Activated effector memory CD4-positive, alpha-beta T cell treated with Interleukin-2 at 50 U/mL for 16 hours (primary cell): ENCODE data around the gene RBMS1.

Source experiments
- DNase-seq: peaks from one replicate; pipeline ENCODE4 v3.0.0-alpha.2; 2020

Gene RBMS1

DNA sequence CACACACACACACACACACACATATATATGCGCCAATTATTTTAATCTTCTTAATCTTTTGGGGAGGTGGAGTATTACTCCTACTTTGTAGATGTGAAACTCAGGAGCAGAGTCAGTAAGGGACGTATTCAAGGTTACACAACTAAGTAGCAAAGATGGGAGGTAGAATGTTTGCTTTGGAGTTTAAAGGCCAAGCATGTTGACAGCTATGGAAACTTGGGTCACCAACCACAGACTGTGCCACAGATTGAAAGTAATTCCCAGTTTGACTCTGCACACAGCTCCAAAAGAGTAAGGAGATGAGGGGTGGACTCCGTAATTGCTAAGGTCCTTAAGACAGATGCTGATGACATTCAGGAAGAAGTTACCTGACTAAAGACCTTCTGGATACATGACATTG lies 168.7 kb downstream of the RBMS1 start:
- DNase-seq: no peak

DNA sequence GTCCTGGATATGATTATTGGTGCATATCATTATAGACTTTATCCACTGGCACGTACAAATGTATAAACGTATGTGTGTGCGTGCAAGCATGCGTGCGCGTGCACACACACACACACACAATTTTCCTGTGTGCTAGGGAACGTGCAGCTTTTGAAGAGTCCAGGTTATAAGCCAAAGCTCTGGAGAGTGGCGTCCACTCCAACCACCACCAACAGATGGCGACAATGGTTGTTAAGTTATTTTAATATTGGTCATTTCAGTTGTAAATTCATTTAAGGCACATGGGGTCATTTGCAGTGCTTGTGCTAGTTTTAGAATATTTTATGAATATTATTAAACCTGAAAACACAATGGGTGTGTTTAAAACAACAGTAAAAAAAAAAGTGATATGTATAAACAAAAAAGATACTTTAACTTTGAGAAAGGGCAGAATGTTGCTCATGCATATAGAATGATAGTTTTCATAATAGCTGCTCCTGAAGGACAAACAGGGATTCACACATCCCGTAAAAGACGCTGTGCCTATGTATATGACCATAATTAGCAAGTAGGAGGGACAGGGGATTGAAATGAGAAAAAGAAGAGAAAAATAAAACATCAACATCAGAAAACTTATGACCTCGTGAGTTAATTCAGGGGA lies 169.3 kb downstream of the RBMS1 start:
- DNase-seq: no peak

DNA sequence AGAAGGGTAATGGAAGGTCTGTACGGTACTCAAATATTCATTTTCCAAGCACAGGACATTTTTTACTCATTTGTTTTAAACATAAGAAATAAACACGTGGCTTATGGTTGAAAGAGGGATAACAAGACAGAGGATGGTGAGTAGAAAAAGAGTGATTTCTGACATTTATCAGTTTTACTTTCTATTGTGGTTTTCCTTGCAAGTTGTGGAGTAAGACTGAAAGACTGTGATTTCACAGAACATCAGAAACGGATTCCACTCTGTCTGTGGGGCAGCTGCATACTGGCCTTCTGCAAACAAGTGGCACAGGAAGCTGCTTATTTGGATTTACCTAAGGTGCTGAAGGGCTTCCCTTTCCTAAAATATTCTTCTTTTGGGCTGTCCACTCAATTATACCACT lies 171.3 kb downstream of the RBMS1 start:
- no peak for DNase-seq

DNA sequence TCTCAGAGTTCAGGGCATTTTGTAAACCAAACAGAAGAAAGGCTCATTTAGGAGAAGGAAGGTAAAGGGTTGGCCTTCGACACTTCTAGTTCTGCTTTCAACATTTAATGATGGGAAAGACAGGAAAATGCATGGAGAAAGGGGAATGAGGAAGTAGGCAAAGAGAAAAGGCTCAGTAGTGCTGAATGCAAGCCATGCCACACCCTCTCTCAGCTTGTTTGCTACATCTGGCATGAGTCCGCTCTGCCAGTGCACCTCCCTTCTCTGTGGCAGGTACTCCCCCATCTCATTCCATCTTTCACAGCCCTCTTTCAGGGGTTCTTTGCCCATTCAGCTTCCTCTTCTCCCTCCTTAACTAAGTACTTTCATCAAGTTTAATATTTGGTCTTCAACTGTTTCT lies 172.6 kb downstream of the RBMS1 start:
- DNase-seq: no peak

- no peak for DNase-seq
Observed at GRCh38 chr2:160319700-160320099, 173.9 kb downstream of the RBMS1 start.

- DNase-seq: no peak
Observed at GRCh38 chr2:160318218-160318617, 175.4 kb downstream of the RBMS1 start.

DNA sequence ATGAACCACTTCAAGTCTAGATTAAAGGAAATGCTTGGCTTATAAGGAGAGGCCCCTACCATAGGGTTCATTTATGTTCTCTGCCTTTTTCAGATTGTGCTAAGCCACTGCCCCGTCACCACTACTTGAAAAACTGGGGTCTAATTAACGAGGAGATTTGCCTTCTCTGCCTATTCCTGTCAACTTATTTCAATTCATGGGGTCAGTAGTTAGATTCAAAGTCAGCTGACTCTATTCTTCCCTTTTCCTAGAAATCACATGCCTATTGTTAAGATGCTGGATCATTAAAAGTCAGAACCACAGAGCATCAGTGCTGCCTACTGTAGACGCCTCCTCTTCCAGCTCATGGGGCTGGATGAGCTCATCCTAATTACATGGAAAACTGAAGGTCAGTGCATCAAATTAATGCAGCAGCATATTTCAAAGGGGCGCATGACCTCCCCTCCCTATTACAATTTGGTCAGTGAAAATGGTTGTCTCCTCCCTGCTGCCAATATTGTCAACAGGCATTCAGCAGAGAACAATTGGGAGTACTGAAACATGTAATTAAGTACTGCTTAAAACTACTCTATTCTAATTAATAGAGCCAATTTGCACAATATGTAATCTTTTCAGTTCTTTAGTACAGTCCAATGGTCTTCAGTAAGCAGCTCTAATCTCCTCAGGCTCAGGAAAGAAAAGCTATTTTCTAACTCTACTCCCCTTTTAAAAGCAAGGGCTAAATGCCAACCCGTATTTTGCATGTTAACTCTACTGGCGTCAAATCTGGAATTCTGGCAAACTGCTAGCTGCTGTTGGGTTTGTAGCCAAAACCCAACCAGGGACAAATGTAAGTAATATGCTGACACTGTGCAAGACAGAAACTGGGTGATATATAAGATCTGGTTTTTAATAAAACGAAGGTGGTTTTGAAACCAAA lies 176.2 kb downstream of the RBMS1 start:
- no peak for DNase-seq

DNA sequence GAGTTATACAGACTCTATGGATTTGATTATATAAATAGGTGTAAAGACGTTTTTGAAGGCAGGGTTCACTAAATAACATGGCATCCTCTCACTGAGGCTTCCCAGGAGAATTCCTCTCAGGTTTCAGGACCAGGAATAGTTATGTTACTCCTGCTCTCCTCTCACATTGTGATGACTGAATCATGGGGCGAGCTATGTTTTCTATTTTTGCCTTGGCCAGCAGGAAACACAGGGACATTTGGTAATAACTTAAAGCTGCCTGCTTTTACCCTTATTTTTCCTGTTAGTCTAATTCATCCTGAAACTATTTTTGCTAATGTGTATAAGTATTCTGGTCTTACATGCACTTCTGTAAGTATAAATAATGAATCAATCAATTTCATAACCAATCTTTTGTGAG lies 178.3 kb downstream of the RBMS1 start:
- DNase-seq: no peak

DNA sequence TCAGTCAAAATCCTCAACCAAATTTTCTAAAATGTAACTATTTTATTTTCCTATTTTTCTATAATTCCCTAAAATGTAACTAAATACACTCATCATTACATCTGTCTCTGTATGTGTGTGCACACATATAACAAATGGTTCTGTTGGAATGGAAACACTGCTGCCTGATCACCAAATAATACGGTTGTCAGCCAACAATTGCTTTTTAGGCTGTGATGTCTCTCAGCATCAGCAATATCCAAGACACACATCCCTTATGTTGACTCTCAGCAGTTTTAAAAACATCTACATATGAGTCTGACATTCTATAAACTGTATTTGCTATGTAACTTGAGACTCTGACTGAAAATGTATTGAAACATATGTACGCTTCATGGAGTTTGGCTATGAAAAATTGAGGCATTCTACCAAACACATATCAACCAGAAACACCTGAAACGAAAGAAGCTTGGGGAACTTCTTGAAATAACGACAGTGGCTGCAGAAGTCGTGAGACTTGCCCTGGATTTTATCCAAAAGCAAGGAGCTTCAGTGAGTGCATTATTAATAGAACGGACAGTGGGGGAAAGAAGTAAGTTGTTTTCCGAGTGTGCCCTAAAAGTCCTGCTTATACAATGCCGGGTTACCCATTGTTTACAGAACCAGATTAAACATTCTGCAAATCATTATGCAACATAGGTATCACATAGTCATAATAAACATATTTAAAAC lies 183.3 kb downstream of the RBMS1 start:
- no peak for DNase-seq

- no peak for DNase-seq
Observed at GRCh38 chr2:160309585-160309984, 184.0 kb downstream of the RBMS1 start.

- DNase-seq: no peak
Observed at GRCh38 chr2:160308915-160309314, 184.7 kb downstream of the RBMS1 start.

DNA sequence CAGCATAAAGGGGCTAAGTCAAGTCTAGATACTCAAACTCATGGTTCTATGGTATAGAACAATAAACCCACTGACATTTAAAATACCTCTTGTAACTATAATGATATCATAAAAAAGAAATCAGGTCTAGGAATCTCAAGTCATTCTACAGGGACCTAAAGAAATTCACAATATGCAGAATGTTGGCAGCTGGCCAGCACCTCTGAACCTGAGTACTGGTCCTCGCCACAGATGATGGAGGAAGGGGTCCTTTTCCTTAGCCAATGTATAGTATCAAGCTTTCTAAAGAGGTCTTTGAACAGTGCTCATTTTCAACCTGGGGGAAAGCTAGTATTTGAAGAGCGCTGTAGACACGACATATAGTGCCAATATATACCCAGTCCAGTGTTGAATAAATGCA lies 185.1 kb downstream of the RBMS1 start:
- DNase-seq: no peak

- DNase-seq: no peak
Observed at GRCh38 chr2:160306985-160307384, 186.6 kb downstream of the RBMS1 start.

GRCh38 chr2:160305081-160305750 lies 188.4 kb downstream of the RBMS1 start:
- DNase-seq: no peak

DNA sequence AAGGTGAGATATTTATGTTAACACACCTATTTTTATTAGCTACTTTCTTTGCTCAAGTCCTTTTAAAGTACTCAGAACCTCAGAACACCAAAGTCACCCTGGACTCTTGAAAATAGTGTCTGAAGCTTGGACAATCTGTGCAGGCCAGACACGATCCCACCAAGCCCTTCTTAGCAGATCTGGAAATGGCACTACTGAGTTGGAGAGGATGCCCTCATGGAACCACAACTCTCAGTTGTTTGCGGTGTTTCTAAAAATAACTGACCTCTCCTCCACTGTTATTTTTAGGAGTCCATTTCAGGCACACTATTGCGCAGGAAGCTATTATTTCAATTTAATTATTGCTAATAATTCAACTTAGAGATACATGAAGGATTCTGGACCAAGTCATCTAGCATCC lies 190.1 kb downstream of the RBMS1 start:
- DNase-seq: no peak

DNA sequence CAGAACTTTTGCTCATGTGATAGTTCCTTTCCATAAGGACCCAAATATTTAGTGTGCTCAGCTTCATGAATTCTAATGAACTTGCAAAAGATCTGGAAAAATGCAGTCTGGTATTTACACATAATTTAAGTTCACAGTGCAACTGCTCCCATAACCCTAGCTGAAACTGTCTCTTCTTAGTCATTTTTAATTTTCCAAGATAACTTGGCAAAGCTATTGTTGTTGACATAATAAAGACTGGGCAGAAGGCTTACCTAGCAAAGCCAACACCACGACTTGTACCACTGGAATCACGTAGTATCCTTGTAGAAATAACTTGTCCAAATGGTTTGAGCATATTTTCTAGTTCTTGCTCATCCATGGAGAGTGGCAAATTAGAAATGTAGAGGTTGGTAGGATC lies 190.5 kb downstream of the RBMS1 start:
- DNase-seq: no peak

DNA sequence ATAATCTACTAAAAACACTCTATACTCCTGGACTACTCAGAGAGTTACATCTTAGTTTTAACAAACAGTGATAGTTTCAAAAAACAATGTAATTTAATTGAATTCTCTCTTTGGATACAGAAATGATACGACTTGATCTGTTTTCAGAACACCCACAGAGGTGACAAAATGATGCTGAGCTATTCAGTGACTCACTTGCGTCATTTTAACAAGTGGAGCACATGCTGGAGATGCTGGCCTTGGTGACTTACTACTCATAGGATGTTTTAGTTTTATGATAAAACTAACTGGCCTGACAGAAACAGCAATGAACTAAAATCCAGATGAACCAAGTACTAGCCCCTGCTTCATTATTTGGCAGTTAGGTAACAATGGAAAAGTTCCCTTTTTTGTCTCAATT lies 192.2 kb downstream of the RBMS1 start:
- no peak for DNase-seq

DNA sequence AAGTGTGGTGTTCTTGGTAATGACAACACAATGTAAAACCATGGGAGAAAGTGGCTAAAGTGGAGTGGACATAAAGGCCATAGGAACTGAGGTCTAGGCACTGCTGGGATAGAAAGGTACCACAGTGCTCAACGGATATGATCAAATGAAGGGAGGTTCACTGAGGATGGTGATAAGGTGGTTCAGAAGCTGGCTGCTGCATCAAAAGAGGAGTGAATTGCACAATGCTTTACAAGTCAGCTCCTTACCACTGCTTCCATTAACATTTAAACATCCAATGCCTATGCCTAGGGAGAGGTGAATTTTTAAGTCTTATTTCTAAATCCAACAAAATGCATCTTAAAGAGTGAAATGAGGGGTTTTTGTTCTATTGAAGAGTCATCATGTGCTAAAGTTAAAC lies 193.4 kb downstream of the RBMS1 start:
- DNase-seq: no peak

DNA sequence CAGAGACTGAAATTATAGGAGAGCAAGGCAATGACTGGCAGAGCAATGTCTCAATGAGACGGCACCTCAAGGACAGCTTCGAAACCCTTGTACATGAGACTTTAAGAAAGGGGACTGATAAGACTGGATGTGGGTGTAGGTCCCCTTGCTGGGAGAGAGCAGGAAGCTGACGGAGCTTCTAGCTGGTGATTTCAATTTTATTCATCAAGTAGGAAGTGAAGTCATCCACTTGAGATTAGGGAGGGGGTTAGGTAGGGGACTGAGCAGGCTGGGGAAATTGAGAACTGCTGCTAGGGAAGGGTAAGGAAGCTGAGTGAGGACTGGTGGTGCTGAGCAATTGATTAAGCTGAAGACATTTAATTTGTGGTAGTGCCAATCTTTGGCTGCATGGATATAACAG lies 194.1 kb downstream of the RBMS1 start:
- DNase-seq: no peak

- DNase-seq: no peak
Observed at GRCh38 chr2:160298960-160299359, 194.6 kb downstream of the RBMS1 start.

- no peak for DNase-seq
Observed at GRCh38 chr2:160295519-160296207, 197.9 kb downstream of the RBMS1 start.

DNA sequence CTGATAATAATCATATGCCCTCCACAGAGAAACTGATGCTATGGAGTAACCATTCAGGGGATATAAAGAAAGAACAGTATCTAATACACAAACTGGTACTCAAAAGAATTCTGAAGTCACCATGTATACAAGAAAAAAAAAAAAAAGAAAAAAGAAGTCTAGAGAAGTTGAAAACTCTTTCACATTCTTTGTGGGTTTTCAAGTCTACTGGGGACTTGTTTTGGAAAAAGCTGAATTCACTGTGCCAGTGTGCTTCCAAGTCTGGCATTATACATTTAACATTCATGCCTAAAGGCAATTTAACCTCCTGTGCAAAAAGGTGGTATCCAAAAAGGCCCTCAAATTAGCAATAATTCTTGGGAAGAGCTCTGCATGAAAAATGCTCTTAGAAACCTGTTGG lies 198.7 kb downstream of the RBMS1 start:
- DNase-seq: no peak

- DNase-seq: no peak
Observed at GRCh38 chr2:160294339-160294803, 199.2 kb downstream of the RBMS1 start.
